RWPE2 (cell line): ENCODE measurements around the gene DPF3.
A peak's percentile ranks its signal among the peaks of the same experiment; 100 is the strongest.

Experiments
- ATAC-seq: fragments of 200-7000 bp; cut with Tn5 transposase; 3 replicates; pipeline ENCODE4 v1.9.1; 2021; ENCODE audit warnings: low read depth
- DNase-seq: peaks from one replicate; pipeline ENCODE4 v3.0.0-alpha.2; 2020; ENCODE audit warnings: low spot score
- H3K27ac ChIP-seq: fragments of 450-650 bp; 2 replicates; pipeline ENCODE4 v1.5.1; 2017; ENCODE audit warnings: mild to moderate bottlenecking; ENCODE audit not compliant: poor library complexity, severe bottlenecking
- H3K27me3 ChIP-seq: fragments of 250-450 bp; sonication (Bioruptor Pico); 2 replicates; pipeline ENCODE4 v1.5.1; 2021; ENCODE audit warnings: mild to moderate bottlenecking, moderate library complexity; ENCODE audit not compliant: insufficient read depth, poor library complexity, severe bottlenecking
- H3K36me3 ChIP-seq: fragments of 250-450 bp; sonication (Bioruptor Pico); 2 replicates; pipeline ENCODE4 v1.5.1; 2020; ENCODE audit warnings: low read depth, mild to moderate bottlenecking, moderate library complexity
- H3K4me1 ChIP-seq: fragments of 250-450 bp; sonication (Bioruptor Pico); 2 replicates; pipeline ENCODE4 v1.5.1; 2021; ENCODE audit warnings: mild to moderate bottlenecking, moderate library complexity; ENCODE audit not compliant: insufficient read depth, poor library complexity, severe bottlenecking
- H3K4me3 ChIP-seq: fragments of 250-450 bp; sonication (Bioruptor Pico); 2 replicates; pipeline ENCODE4 v1.5.1; 2021; ENCODE audit warnings: mild to moderate bottlenecking, moderate library complexity; ENCODE audit not compliant: severe bottlenecking
- H3K9me3 ChIP-seq: fragments of 250-450 bp; sonication (Bioruptor Pico); 2 replicates; pipeline ENCODE4 v1.5.1; 2021; ENCODE audit warnings: mild to moderate bottlenecking, moderate library complexity; ENCODE audit not compliant: severe bottlenecking
- TF ChIP-seq, protein P1 (sequence below): fragments of 450-650 bp; IDR thresholded peaks from one replicate; pipeline ENCODE4 v1.5.1; 2017; ENCODE audit warnings: mild to moderate bottlenecking, moderate library complexity; ENCODE audit not compliant: poor library complexity, severe bottlenecking

DPF3 gene

GRCh38 chr14:72902801-72903530 is 9.1 kb upstream of the DPF3 start:
- H3K9me3 ChIP-seq: no peaks in the 10 kb centered on the region
- ATAC-seq (no peak), DNase-seq (no peak)
- no peak overlapping the region for H3K27ac ChIP-seq
- TF ChIP-seq, protein P1, sequence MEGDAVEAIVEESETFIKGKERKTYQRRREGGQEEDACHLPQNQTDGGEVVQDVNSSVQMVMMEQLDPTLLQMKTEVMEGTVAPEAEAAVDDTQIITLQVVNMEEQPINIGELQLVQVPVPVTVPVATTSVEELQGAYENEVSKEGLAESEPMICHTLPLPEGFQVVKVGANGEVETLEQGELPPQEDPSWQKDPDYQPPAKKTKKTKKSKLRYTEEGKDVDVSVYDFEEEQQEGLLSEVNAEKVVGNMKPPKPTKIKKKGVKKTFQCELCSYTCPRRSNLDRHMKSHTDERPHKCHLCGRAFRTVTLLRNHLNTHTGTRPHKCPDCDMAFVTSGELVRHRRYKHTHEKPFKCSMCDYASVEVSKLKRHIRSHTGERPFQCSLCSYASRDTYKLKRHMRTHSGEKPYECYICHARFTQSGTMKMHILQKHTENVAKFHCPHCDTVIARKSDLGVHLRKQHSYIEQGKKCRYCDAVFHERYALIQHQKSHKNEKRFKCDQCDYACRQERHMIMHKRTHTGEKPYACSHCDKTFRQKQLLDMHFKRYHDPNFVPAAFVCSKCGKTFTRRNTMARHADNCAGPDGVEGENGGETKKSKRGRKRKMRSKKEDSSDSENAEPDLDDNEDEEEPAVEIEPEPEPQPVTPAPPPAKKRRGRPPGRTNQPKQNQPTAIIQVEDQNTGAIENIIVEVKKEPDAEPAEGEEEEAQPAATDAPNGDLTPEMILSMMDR: no peak
- no peak overlapping the region for H3K4me3 ChIP-seq
- H3K27me3 ChIP-seq: no peaks in the 10 kb centered on the region
- peaks cover 5% of the 10 kb centered on the region for H3K4me1 ChIP-seq
- no peaks in the 10 kb centered on the region for H3K36me3 ChIP-seq

GRCh38 chr14:72901361-72901760 is 7.5 kb upstream of the DPF3 start:
- Histone ChIP-seq H3K4me1 (no peaks in the 10 kb centered on the region), H3K36me3 (no peaks in the 10 kb centered on the region), H3K27ac (no peak overlapping the region), H3K9me3 (no peaks in the 10 kb centered on the region), H3K27me3 (no peaks in the 10 kb centered on the region), H3K4me3 (no peak overlapping the region)
- DNase-seq (no peak), ATAC-seq (no peak)
- TF ChIP-seq, protein P1: no peak

GRCh38 chr14:72898448-72898847 is 4.5 kb upstream of the DPF3 start:
- Histone ChIP-seq H3K36me3 (no peaks in the 10 kb centered on the region), H3K27me3 (no peaks in the 10 kb centered on the region), H3K27ac (no peak overlapping the region), H3K4me1 (no peaks in the 10 kb centered on the region), H3K4me3 (no peak overlapping the region), H3K9me3 (no peaks in the 10 kb centered on the region)
- DNase-seq (no peak), ATAC-seq (no peak)
- TF ChIP-seq, protein P1: no peak

DNA sequence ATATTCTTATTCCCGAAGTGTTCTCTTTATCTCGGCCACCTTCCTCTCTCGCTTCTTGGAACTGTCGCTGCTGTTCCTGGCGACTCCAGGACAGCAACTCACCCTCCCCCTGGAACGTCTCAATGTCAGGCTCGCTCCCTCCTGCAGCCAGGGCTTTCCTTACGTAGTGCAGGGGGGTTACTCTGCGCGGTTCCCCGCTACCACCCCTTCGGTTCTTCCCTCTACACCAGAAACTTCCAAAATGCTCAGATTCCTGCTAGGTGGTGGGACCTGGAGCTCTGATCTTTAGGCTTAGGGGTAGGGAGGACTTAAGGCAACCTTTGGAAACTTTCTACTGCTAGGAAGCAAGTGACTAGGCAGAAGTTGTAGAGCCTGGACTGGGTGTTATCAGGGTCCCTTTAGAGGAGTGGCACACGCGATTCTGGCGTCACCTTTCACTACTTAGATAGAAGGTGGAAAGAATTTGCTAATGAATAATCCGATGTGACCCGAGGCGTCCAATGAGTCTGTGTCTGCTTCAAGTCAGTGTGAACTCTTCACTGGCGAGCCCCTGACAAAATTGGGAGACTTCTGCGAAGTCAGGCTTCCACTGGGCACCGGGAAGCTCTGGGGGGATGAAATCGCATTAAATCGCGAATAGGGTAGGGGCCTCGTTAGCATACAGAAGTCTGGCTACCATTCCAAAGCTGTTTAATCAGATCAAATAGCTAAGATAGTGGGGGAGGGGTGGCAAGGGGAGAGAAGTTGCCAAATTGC is 900 bp upstream of the DPF3 start:
- no peak for DNase-seq
- Histone ChIP-seq H3K27me3 (peaks cover 32% of the 10 kb centered on the region), H3K4me3 (peak overlapping the region; percentile 55), H3K9me3 (no peaks in the 10 kb centered on the region), H3K4me1 (no peaks in the 10 kb centered on the region), H3K36me3 (no peaks in the 10 kb centered on the region), H3K27ac (no peak overlapping the region)
- ATAC-seq: peak; percentile 8; the same call in 1 of the 3 replicates
- TF ChIP-seq, protein P1: no peak

GRCh38 chr14:72894323-72894622 is 372 bp upstream of the DPF3 start:
- DNase-seq (peak; percentile 7), ATAC-seq (no peak)
- H3K4me3 ChIP-seq: peak overlapping the region; percentile 55

More at GRCh38 chr14:72894323-72894622, 372 bp upstream of the DPF3 start:
- TF ChIP-seq, protein P1: no peak
- Histone ChIP-seq H3K27me3 (peaks cover 34% of the 10 kb centered on the region), H3K36me3 (no peaks in the 10 kb centered on the region), H3K27ac (no peak overlapping the region), H3K4me1 (no peaks in the 10 kb centered on the region), H3K9me3 (no peaks in the 10 kb centered on the region)
